ENCODE measurements around the gene CELF4. TPM values are rescaled to one million over a fixed set of nuclear protein-coding genes. Genes with fewer than 3 reads are reported as not detected.

The CELF4 gene
- total and polyA plus RNA-seq, 9 donors: 0.18 to 2.0 (median 1.1) TPM

GRCh38 chr18:37435150-37435867 is 130.3 kb downstream of the CELF4 start:
- H3K4me1 ChIP-seq (ENCODE audit: control insufficient read depth, insufficient read depth, low read length): no peaks in the 10 kb centered on the region
- no peaks in the 10 kb centered on the region for H3K27me3 ChIP-seq (ENCODE audit: control insufficient read depth, insufficient read depth, low read length)
- peaks cover 2% of the 10 kb centered on the region for H3K9me3 ChIP-seq (replicated peaks; ENCODE audit: control insufficient read depth, low read depth, low read length)
- no peak overlapping the region for H3K4me3 ChIP-seq (ENCODE audit: low read length)
- 54% methylated on average over 3 of the region's 5 CpGs for WGBS (ENCODE audit: insufficient coverage)
- no peak for DNase-seq
- H3K27ac ChIP-seq (ENCODE audit: low read length): no peak overlapping the region
- no peaks in the 10 kb centered on the region for H3K36me3 ChIP-seq (ENCODE audit: control insufficient read depth, insufficient read depth, low read length)

DNA sequence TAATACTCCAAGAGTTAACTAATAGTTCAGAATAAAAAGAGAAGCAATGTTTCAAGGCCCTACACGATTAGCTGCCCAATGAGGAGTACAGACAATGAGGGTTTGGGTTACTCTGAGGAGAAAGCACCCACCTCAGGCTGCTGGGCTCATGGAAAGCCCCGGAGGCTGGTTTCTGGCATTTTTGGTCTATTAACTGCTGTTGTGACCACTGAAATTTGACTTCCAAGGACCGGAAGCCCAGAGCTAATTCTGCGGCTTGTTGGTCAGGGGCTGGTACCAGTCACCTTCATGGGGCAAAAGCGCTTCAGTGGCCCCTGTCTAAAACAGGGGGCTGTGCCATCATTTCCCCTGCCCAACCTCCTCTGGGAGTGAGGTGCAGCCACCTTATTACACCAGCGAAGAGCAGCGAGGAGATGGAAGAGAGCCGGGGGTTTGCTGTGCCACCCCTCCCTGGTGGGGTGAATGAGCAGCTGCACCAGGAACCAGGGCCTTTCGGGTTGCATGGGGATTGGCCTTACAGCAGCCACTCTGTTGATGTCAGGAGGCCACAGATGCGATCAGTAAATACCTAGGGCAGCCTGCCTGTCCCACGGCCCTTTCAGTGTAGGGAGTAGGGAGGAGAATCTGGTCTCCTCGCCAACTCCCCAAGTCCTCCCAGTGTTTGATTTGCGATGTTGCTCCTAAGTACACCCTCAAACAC is 131.3 kb downstream of the CELF4 start:
- no peaks in the 10 kb centered on the region for H3K36me3 ChIP-seq (ENCODE audit: control insufficient read depth, insufficient read depth, low read length)
- no peak overlapping the region for H3K4me3 ChIP-seq (ENCODE audit: low read length)
- no peaks in the 10 kb centered on the region for H3K27me3 ChIP-seq (ENCODE audit: control insufficient read depth, insufficient read depth, low read length)
- WGBS (ENCODE audit: insufficient coverage): 74% methylated on average over 9 of the region's 13 CpGs
- no peak overlapping the region for H3K27ac ChIP-seq (ENCODE audit: low read length)
- H3K4me1 ChIP-seq (ENCODE audit: control insufficient read depth, insufficient read depth, low read length): no peaks in the 10 kb centered on the region
- peaks cover 2% of the 10 kb centered on the region for H3K9me3 ChIP-seq (replicated peaks; ENCODE audit: control insufficient read depth, low read depth, low read length)
- no peak for DNase-seq

- no peak overlapping the region for H3K4me3 ChIP-seq (ENCODE audit: low read length)
- no peaks in the 10 kb centered on the region for H3K9me3 ChIP-seq (replicated peaks; ENCODE audit: control insufficient read depth, low read depth, low read length)
- no peak for DNase-seq
- H3K27ac ChIP-seq (ENCODE audit: low read length): no peak overlapping the region
- H3K27me3 ChIP-seq (ENCODE audit: control insufficient read depth, insufficient read depth, low read length): no peaks in the 10 kb centered on the region
- H3K4me1 ChIP-seq (ENCODE audit: control insufficient read depth, insufficient read depth, low read length): no peaks in the 10 kb centered on the region
- WGBS (ENCODE audit: insufficient coverage): 82% methylated on average over 2 of the region's 7 CpGs
- no peaks in the 10 kb centered on the region for H3K36me3 ChIP-seq (ENCODE audit: control insufficient read depth, insufficient read depth, low read length)
These were observed 133.0 kb downstream of the CELF4 start for GRCh38 chr18:37432436-37433195.

- Histone ChIP-seq H3K4me3 (ENCODE audit: low read length) (no peak overlapping the region), H3K4me1 (ENCODE audit: control insufficient read depth, insufficient read depth, low read length) (no peaks in the 10 kb centered on the region), H3K9me3 (replicated peaks; ENCODE audit: control insufficient read depth, low read depth, low read length) (no peaks in the 10 kb centered on the region), H3K27me3 (ENCODE audit: control insufficient read depth, insufficient read depth, low read length) (no peaks in the 10 kb centered on the region), H3K36me3 (ENCODE audit: control insufficient read depth, insufficient read depth, low read length) (no peaks in the 10 kb centered on the region), H3K27ac (ENCODE audit: low read length) (no peak overlapping the region)
- WGBS (ENCODE audit: insufficient coverage): 88% methylated on average over 2 of the region's 6 CpGs
- DNase-seq: no peak
These were observed 135.1 kb downstream of the CELF4 start for GRCh38 chr18:37430357-37431076.

DNA sequence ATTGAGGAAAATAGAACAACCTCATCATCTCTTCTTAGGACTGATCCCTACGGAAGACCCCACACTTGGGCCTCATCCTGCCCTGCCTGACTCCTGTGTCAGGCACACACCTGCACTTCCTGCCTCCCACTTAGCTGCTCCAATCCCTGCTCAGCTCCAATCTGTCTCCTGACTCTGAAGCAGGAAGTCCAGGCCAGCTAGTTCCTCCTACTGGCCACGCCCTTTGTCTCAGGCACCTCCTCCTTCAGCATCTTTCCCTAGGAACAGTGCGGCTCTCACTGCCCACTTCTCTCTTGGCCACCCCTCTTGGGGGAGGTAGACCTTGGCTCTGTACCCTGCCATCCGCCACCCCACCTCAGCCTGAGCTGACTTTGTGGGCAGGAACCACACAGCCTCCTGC is 135.8 kb downstream of the CELF4 start:
- no peak overlapping the region for H3K27ac ChIP-seq (ENCODE audit: low read length)
- no peaks in the 10 kb centered on the region for H3K4me1 ChIP-seq (ENCODE audit: control insufficient read depth, insufficient read depth, low read length)
- WGBS (ENCODE audit: insufficient coverage): 74% methylated on average over 3 of the region's 4 CpGs
- no peak for DNase-seq
- no peaks in the 10 kb centered on the region for H3K9me3 ChIP-seq (replicated peaks; ENCODE audit: control insufficient read depth, low read depth, low read length)
- H3K27me3 ChIP-seq (ENCODE audit: control insufficient read depth, insufficient read depth, low read length): no peaks in the 10 kb centered on the region
- H3K36me3 ChIP-seq (ENCODE audit: control insufficient read depth, insufficient read depth, low read length): no peaks in the 10 kb centered on the region
- H3K4me3 ChIP-seq (ENCODE audit: low read length): no peak overlapping the region

- Histone ChIP-seq H3K4me1 (ENCODE audit: control insufficient read depth, insufficient read depth, low read length) (no peaks in the 10 kb centered on the region), H3K27ac (ENCODE audit: low read length) (no peak overlapping the region), H3K9me3 (replicated peaks; ENCODE audit: control insufficient read depth, low read depth, low read length) (no peaks in the 10 kb centered on the region), H3K4me3 (ENCODE audit: low read length) (no peak overlapping the region), H3K27me3 (ENCODE audit: control insufficient read depth, insufficient read depth, low read length) (no peaks in the 10 kb centered on the region), H3K36me3 (ENCODE audit: control insufficient read depth, insufficient read depth, low read length) (no peaks in the 10 kb centered on the region)
- DNase-seq: no peak
- WGBS (ENCODE audit: insufficient coverage): 70% methylated on average over 5 of the region's 7 CpGs
These were observed 137.2 kb downstream of the CELF4 start for GRCh38 chr18:37428288-37428974.

- Histone ChIP-seq H3K27ac (ENCODE audit: low read length) (no peak overlapping the region), H3K4me3 (ENCODE audit: low read length) (no peak overlapping the region), H3K27me3 (ENCODE audit: control insufficient read depth, insufficient read depth, low read length) (no peaks in the 10 kb centered on the region), H3K9me3 (replicated peaks; ENCODE audit: control insufficient read depth, low read depth, low read length) (no peaks in the 10 kb centered on the region), H3K36me3 (ENCODE audit: control insufficient read depth, insufficient read depth, low read length) (no peaks in the 10 kb centered on the region), H3K4me1 (ENCODE audit: control insufficient read depth, insufficient read depth, low read length) (peaks cover 7% of the 10 kb centered on the region)
- no peak for DNase-seq
- 65% methylated on average over 4 of the region's 15 CpGs for WGBS (ENCODE audit: insufficient coverage)
These were observed 139.0 kb downstream of the CELF4 start for GRCh38 chr18:37426586-37426985.

- H3K4me1 ChIP-seq (ENCODE audit: control insufficient read depth, insufficient read depth, low read length): peaks cover 12% of the 10 kb centered on the region
- H3K27me3 ChIP-seq (ENCODE audit: control insufficient read depth, insufficient read depth, low read length): no peaks in the 10 kb centered on the region
- no peaks in the 10 kb centered on the region for H3K9me3 ChIP-seq (replicated peaks; ENCODE audit: control insufficient read depth, low read depth, low read length)
- no peak for DNase-seq
- WGBS (ENCODE audit: insufficient coverage): 75% methylated on average over 2 of the region's 6 CpGs
- no peak overlapping the region for H3K4me3 ChIP-seq (ENCODE audit: low read length)
- H3K27ac ChIP-seq (ENCODE audit: low read length): no peak overlapping the region
- no peaks in the 10 kb centered on the region for H3K36me3 ChIP-seq (ENCODE audit: control insufficient read depth, insufficient read depth, low read length)
These were observed 140.4 kb downstream of the CELF4 start for GRCh38 chr18:37425222-37425621.

DNA sequence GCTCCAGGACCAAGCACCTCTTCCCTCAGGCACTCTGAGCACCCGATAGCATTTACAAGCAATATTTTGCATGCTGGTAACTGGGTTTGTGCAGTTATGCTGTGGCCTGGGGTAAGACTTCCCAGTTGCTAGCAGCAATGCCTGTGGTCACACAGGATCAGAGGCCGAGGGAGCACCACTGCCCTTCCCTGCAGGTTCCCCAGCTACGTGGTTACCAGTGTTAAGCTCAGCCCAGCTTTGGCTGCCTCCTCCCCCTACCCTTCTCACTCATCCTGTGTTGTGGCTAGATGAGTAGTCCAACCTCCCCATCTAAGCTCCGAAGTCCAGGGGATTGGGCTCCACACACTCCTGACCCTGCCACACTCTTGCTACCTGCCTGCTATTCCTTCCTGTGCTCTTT is 141.1 kb downstream of the CELF4 start:
- no peaks in the 10 kb centered on the region for H3K36me3 ChIP-seq (ENCODE audit: control insufficient read depth, insufficient read depth, low read length)
- WGBS (ENCODE audit: insufficient coverage): 77% methylated on average over 3 of the region's 4 CpGs
- no peaks in the 10 kb centered on the region for H3K27me3 ChIP-seq (ENCODE audit: control insufficient read depth, insufficient read depth, low read length)
- H3K4me1 ChIP-seq (ENCODE audit: control insufficient read depth, insufficient read depth, low read length): peaks cover 17% of the 10 kb centered on the region
- H3K9me3 ChIP-seq (replicated peaks; ENCODE audit: control insufficient read depth, low read depth, low read length): no peaks in the 10 kb centered on the region
- DNase-seq: no peak
- no peak overlapping the region for H3K4me3 ChIP-seq (ENCODE audit: low read length)
- no peak overlapping the region for H3K27ac ChIP-seq (ENCODE audit: low read length)

All from muscle of leg (tissue), 11 donors.